ENCODE results near the gene AFAP1. TPM values are rescaled to one million over a fixed set of nuclear protein-coding genes. Genes with fewer than 3 reads are reported as not detected.

Gene AFAP1
- total RNA-seq, 1 experiment from 2014 or later, result 23.6 TPM

- DNase-seq (ENCODE audit: low spot score), result peak; percentile 87
- H3K27me3 Mint-ChIP-seq (ENCODE audit: low read depth), result no peaks in the 10 kb centered on the region
- peak; percentile 91 for TF ChIP-seq CTCF (IDR thresholded peaks at IDR 0.05)
- peak; percentile 78 for TF ChIP-seq GTF2I (CRISPR knock-in tag; conservative IDR thresholded peaks at IDR 0.05)
- no peak for TF ChIP-seq PRDM15 (CRISPR knock-in tag; IDR thresholded peaks at IDR 0.05)
- no peak for TF ChIP-seq FOXK1 (CRISPR knock-in tag; IDR thresholded peaks at IDR 0.05)
- TF ChIP-seq MAX (CRISPR knock-in tag; IDR thresholded peaks at IDR 0.05), result 0 out of 2 replicates have a peak, but pooled peaks have one; percentile 27
- TF ChIP-seq ETV6 (CRISPR knock-in tag; IDR thresholded peaks at IDR 0.05), result peak; percentile 37; the same call in 1 of the 2 replicates
- TF ChIP-seq GABPB1 (CRISPR knock-in tag; IDR thresholded peaks at IDR 0.05), result no peak
- TF ChIP-seq ZNF121 (CRISPR knock-in tag; IDR thresholded peaks at IDR 0.05), result peak; percentile 98
- ATAC-seq, result peak; percentile 81
- POLR2A ChIA-PET, result interaction anchor here (0.6 to 1.5 kb wide), 2 partner anchors 42 to 185 kb away, joined by 4 to 5 read pairs; no protein-coding TSS in a partner anchor
- H3K4me1 Mint-ChIP-seq, result peaks cover 21% of the 10 kb centered on the region
- CTCF ChIA-PET, result interaction anchor here (0.6 to 6.1 kb wide), 26 partner anchors 8 to 337 kb away, joined by 3 to 116 read pairs (median 4); partner anchors contain the start of gene AFAP1
- H3K9me3 Mint-ChIP-seq, result no peaks in the 10 kb centered on the region
- peak overlapping the region; percentile 69; the same call in 1 of the 2 replicates for H3K27ac Mint-ChIP-seq
- no peak overlapping the region for H3K4me3 Mint-ChIP-seq
- no peaks in the 10 kb centered on the region for H3K36me3 Mint-ChIP-seq
Measured at GRCh38 chr4:7987148-7987989, 47.7 kb upstream of the AFAP1 start.

GRCh38 chr4:7985891-7986441 lies 46.3 kb upstream of the AFAP1 start:
- peaks cover 6% of the 10 kb centered on the region; the same call in 1 of the 2 replicates for H3K9me3 Mint-ChIP-seq
- ChIA-PET POLR2A (no interaction called here), CTCF (interaction anchor here (0.5 to 6.1 kb wide), 8 partner anchors 47 to 224 kb away, joined by 4 to 116 read pairs (median 6); partner anchors contain the start of gene AFAP1)
- peak overlapping the region; percentile 79 for H3K27ac Mint-ChIP-seq
- peaks cover 6% of the 10 kb centered on the region for H3K36me3 Mint-ChIP-seq
- no peak for DNase-seq (ENCODE audit: low spot score)
- no peak for TF ChIP-seq ZNF219 (CRISPR knock-in tag; IDR thresholded peaks at IDR 0.05; ENCODE audit: borderline replicate concordance)
- peak; percentile 62 for TF ChIP-seq ZNF121 (CRISPR knock-in tag; IDR thresholded peaks at IDR 0.05)
- no peak for TF ChIP-seq TCF7 (CRISPR knock-in tag; IDR thresholded peaks at IDR 0.05; ENCODE audit: low read depth)
- peaks cover 29% of the 10 kb centered on the region for H3K4me1 Mint-ChIP-seq
- H3K4me3 Mint-ChIP-seq, result no peak overlapping the region
- no peak for ATAC-seq
- no peaks in the 10 kb centered on the region; the same call in 1 of the 2 replicates for H3K27me3 Mint-ChIP-seq (ENCODE audit: low read depth)

- no peak for TF ChIP-seq OVOL2 (CRISPR knock-in tag; IDR thresholded peaks at IDR 0.05; ENCODE audit: borderline replicate concordance)
- TF ChIP-seq, protein P1, sequence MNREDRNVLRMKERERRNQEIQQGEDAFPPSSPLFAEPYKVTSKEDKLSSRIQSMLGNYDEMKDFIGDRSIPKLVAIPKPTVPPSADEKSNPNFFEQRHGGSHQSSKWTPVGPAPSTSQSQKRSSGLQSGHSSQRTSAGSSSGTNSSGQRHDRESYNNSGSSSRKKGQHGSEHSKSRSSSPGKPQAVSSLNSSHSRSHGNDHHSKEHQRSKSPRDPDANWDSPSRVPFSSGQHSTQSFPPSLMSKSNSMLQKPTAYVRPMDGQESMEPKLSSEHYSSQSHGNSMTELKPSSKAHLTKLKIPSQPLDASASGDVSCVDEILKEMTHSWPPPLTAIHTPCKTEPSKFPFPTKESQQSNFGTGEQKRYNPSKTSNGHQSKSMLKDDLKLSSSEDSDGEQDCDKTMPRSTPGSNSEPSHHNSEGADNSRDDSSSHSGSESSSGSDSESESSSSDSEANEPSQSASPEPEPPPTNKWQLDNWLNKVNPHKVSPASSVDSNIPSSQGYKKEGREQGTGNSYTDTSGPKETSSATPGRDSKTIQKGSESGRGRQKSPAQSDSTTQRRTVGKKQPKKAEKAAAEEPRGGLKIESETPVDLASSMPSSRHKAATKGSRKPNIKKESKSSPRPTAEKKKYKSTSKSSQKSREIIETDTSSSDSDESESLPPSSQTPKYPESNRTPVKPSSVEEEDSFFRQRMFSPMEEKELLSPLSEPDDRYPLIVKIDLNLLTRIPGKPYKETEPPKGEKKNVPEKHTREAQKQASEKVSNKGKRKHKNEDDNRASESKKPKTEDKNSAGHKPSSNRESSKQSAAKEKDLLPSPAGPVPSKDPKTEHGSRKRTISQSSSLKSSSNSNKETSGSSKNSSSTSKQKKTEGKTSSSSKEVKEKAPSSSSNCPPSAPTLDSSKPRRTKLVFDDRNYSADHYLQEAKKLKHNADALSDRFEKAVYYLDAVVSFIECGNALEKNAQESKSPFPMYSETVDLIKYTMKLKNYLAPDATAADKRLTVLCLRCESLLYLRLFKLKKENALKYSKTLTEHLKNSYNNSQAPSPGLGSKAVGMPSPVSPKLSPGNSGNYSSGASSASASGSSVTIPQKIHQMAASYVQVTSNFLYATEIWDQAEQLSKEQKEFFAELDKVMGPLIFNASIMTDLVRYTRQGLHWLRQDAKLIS (CRISPR knock-in tag; IDR thresholded peaks at IDR 0.05; ENCODE audit: borderline replicate concordance), result no peak
- no peak for TF ChIP-seq GTF2I (CRISPR knock-in tag; conservative IDR thresholded peaks at IDR 0.05)
- TF ChIP-seq FOXJ3 (CRISPR knock-in tag; IDR thresholded peaks at IDR 0.05; ENCODE audit: borderline replicate concordance), result no peak
- TF ChIP-seq, protein P2, sequence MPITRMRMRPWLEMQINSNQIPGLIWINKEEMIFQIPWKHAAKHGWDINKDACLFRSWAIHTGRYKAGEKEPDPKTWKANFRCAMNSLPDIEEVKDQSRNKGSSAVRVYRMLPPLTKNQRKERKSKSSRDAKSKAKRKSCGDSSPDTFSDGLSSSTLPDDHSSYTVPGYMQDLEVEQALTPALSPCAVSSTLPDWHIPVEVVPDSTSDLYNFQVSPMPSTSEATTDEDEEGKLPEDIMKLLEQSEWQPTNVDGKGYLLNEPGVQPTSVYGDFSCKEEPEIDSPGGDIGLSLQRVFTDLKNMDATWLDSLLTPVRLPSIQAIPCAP (CRISPR knock-in tag; IDR thresholded peaks at IDR 0.05), result no peak
- TF ChIP-seq KAT7 (CRISPR knock-in tag; IDR thresholded peaks at IDR 0.05; ENCODE audit: borderline replicate concordance), result no peak
- TF ChIP-seq ZNF396 (CRISPR knock-in tag; IDR thresholded peaks at IDR 0.05; ENCODE audit: borderline replicate concordance), result no peak
- TF ChIP-seq ETV6 (CRISPR knock-in tag; IDR thresholded peaks at IDR 0.05), result no peak
- TF ChIP-seq SOX15 (CRISPR knock-in tag; IDR thresholded peaks at IDR 0.05), result no peak
- ChIA-PET POLR2A (no interaction called here), CTCF (interaction anchor here (0.9 to 6.1 kb wide), 6 partner anchors 46 to 223 kb away, joined by 3 to 116 read pairs (median 7); partner anchors contain the start of gene AFAP1)
- Mint-ChIP-seq H3K4me3 (no peak overlapping the region), H3K27ac (no peak overlapping the region), H3K27me3 (ENCODE audit: low read depth) (no peaks in the 10 kb centered on the region; the same call in 1 of the 2 replicates), H3K36me3 (peaks cover 6% of the 10 kb centered on the region), H3K9me3 (peaks cover 6% of the 10 kb centered on the region; the same call in 1 of the 2 replicates), H3K4me1 (peaks cover 30% of the 10 kb centered on the region)
- no peak for ATAC-seq
- no peak for DNase-seq (ENCODE audit: low spot score)
Measured at GRCh38 chr4:7985072-7985471, 45.4 kb upstream of the AFAP1 start.
